ENCODE measurements around the gene PWWP2B.
"Not testable (repeated sequence)": the region's sequence is repeated elsewhere in the genome, so short reads cannot be mapped to it uniquely, and the experiment has no call there.

PWWP2B gene

GRCh38 chr10:132382231-132382922 lies 14.6 kb upstream of the PWWP2B start:
- DNase-seq, result no peak

GRCh38 chr10:132383101-132383500 lies 13.9 kb upstream of the PWWP2B start:
- DNase-seq, result no peak

GRCh38 chr10:132383751-132384196 lies 13.2 kb upstream of the PWWP2B start:
- no peak for DNase-seq

GRCh38 chr10:132384618-132385388 lies 12.2 kb upstream of the PWWP2B start:
- DNase-seq, result no peak

GRCh38 chr10:132385389-132385667 lies 11.7 kb upstream of the PWWP2B start:
- DNase-seq, result no peak

- no peak for DNase-seq
Observed at GRCh38 chr10:132385721-132386418, 11.1 kb upstream of the PWWP2B start.

- no peak for DNase-seq
Observed at GRCh38 chr10:132386419-132386831, 10.6 kb upstream of the PWWP2B start.

- DNase-seq, result not testable (repeated sequence)
Observed at GRCh38 chr10:132386896-132387295, 10.1 kb upstream of the PWWP2B start.

- DNase-seq, result peak; percentile 75
Observed at GRCh38 chr10:132387764-132388210, 9.2 kb upstream of the PWWP2B start.

- DNase-seq, result peak; percentile 75
Observed at GRCh38 chr10:132388891-132389432, 8.0 kb upstream of the PWWP2B start.

GRCh38 chr10:132389433-132390169 lies 7.4 kb upstream of the PWWP2B start:
- peak; percentile 90 for DNase-seq

- DNase-seq, result no peak
Observed at GRCh38 chr10:132390170-132390920, 6.7 kb upstream of the PWWP2B start.

GRCh38 chr10:132390921-132391675 lies 5.9 kb upstream of the PWWP2B start:
- DNase-seq, result no peak

GRCh38 chr10:132391676-132392020 lies 5.4 kb upstream of the PWWP2B start:
- DNase-seq, result no peak

GRCh38 chr10:132392184-132392800 lies 4.7 kb upstream of the PWWP2B start:
- no peak for DNase-seq

GRCh38 chr10:132392811-132393694 lies 3.9 kb upstream of the PWWP2B start:
- DNase-seq, result no peak

GRCh38 chr10:132393695-132394181 lies 3.3 kb upstream of the PWWP2B start:
- DNase-seq, result no peak

- DNase-seq, result no peak
Observed at GRCh38 chr10:132394201-132394811, 2.7 kb upstream of the PWWP2B start.

Measured in DMS53 (cell line).